Liver (tissue), 9 donors: ENCODE measurements around the gene HS6ST3. TPM values are rescaled to one million over a fixed set of nuclear protein-coding genes. Genes with fewer than 3 reads are reported as not detected.

Experiments used
- DNase-seq: peaks from one replicate; pipeline ENCODE4 v3.0.0-alpha.2; 2017; ENCODE audit warnings: low spot score
- H3K27ac ChIP-seq, 2 donors: one replicate each; pipeline ENCODE4 v1.7.0; 2013; ENCODE audit warnings: inconsistent platforms in 2 of 2, low read length in 2 of 2, control low read depth in 1 of 2, low read depth in 1 of 2, mild to moderate bottlenecking in 1 of 2
- H3K27me3 ChIP-seq, 4 donors: one replicate each; pipeline versions ENCODE4 v1.6.1 to v1.7.0; 2013; ENCODE audit warnings: low read length in 3 of 4, inconsistent platforms in 1 of 4, mild to moderate bottlenecking in 1 of 4, moderate library complexity in 1 of 4; ENCODE audit not compliant: control insufficient read depth in 4 of 4, insufficient read depth in 4 of 4
- H3K36me3 ChIP-seq, 4 donors: one replicate each; pipeline versions ENCODE4 v1.6.1 to v1.7.0; 2013; ENCODE audit warnings: low read length in 3 of 4, mild to moderate bottlenecking in 3 of 4, low read depth in 1 of 4, moderate library complexity in 1 of 4; ENCODE audit not compliant: control insufficient read depth in 4 of 4, insufficient read depth in 3 of 4
- H3K4me1 ChIP-seq, 4 donors: one replicate each; pipeline versions ENCODE4 v1.6.1 to v1.7.0; 2013; ENCODE audit warnings: low read length in 3 of 4, mild to moderate bottlenecking in 3 of 4, moderate library complexity in 1 of 4; ENCODE audit not compliant: control insufficient read depth in 4 of 4, insufficient read depth in 4 of 4
- H3K4me3 ChIP-seq, 3 donors: one replicate each; pipeline versions ENCODE4 v1.6.1 to v1.7.0; 2013; ENCODE audit warnings: low read length in 3 of 3, control low read depth in 1 of 3, low read depth in 1 of 3, mild to moderate bottlenecking in 1 of 3
- H3K9ac ChIP-seq, 2 donors: one replicate each; pipeline ENCODE4 v1.7.0; 2013; ENCODE audit warnings: low read length in 2 of 2, mild to moderate bottlenecking in 2 of 2, moderate library complexity in 2 of 2, control low read depth in 1 of 2, low read depth in 1 of 2
- H3K9me3 ChIP-seq, 4 donors: one replicate each; pipeline versions ENCODE4 v1.6.1 to v1.7.0; 2013; ENCODE audit warnings: low read length in 3 of 4; ENCODE audit not compliant: control insufficient read depth in 4 of 4
- EGR1 ChIP-seq, 2 donors: IDR thresholded peaks; 2 replicates each; pipeline ENCODE4 v1.6.1; 2016 to 2018; ENCODE audit warnings: antibody characterized with exemption in 2 of 2, low read depth in 2 of 2
- FOXA1 ChIP-seq: IDR thresholded peaks from 2 replicates; pipeline ENCODE4 v1.6.1; 2016; ENCODE audit warnings: antibody characterized with exemption
- FOXA2 ChIP-seq: IDR thresholded peaks from 2 replicates; pipeline ENCODE4 v1.6.1; 2016; ENCODE audit warnings: antibody characterized with exemption
- GABPA ChIP-seq, 2 donors: IDR thresholded peaks in 1 of 2; conservative IDR thresholded peaks in 1 of 2; 2 replicates each; pipeline ENCODE4 v1.6.1; 2016; ENCODE audit warnings: antibody characterized with exemption in 2 of 2, mild to moderate bottlenecking in 1 of 2, moderate library complexity in 1 of 2
- HNF4A ChIP-seq, 2 donors: conservative IDR thresholded peaks; 2 replicates each; pipeline ENCODE4 v1.6.1; 2016; ENCODE audit warnings: antibody characterized with exemption in 2 of 2, mild to moderate bottlenecking in 2 of 2
- HNF4G ChIP-seq: IDR thresholded peaks from 2 replicates; pipeline ENCODE4 v1.6.1; 2016; ENCODE audit warnings: antibody characterized with exemption
- JUND ChIP-seq, 2 donors: IDR thresholded peaks; 2 replicates each; pipeline ENCODE4 v1.6.1; 2016; ENCODE audit warnings: antibody characterized with exemption in 2 of 2
- NR2F2 ChIP-seq: IDR thresholded peaks from 2 replicates; pipeline ENCODE4 v1.6.1; 2016; ENCODE audit warnings: antibody characterized with exemption
- RAD21 ChIP-seq, 2 donors: IDR thresholded peaks; 2 replicates each; pipeline ENCODE4 v1.6.1; 2016; ENCODE audit warnings: antibody characterized with exemption in 2 of 2, mild to moderate bottlenecking in 2 of 2
- REST ChIP-seq: IDR thresholded peaks from 2 replicates; pipeline ENCODE4 v1.6.1; 2016; ENCODE audit warnings: antibody characterized with exemption, mild to moderate bottlenecking
- RXRA ChIP-seq, 2 donors: IDR thresholded peaks; 2 replicates each; pipeline ENCODE4 v1.6.1; 2017 to 2018; ENCODE audit warnings: antibody characterized with exemption in 2 of 2, mild to moderate bottlenecking in 1 of 2
- SP1 ChIP-seq: IDR thresholded peaks from 2 replicates; pipeline ENCODE4 v1.6.1; 2018; ENCODE audit warnings: antibody characterized with exemption, mild to moderate bottlenecking
- TAF1 ChIP-seq: conservative IDR thresholded peaks from 2 replicates; pipeline ENCODE4 v1.6.1; 2016; ENCODE audit warnings: antibody characterized with exemption, mild to moderate bottlenecking
- YY1 ChIP-seq: IDR thresholded peaks from 2 replicates; pipeline ENCODE4 v1.6.1; 2016; ENCODE audit warnings: antibody characterized with exemption, mild to moderate bottlenecking
- WGBS: extraction: QIAGEN DNeasy Blood & Tissue Kit; methylation state at CpG from one replicate; pipeline ENCODE4 v1.1.7; 2013; 5-methylcytosine and 5-hydroxymethylcytosine counted together
- polyA plus RNA-seq, 2 donors: library from polyadenylated mRNA; stranded (reverse) in 1 of 2; unstranded in 1 of 2; fragments of 200-250 nt in 1 of 2; fragments of >200 nt in 1 of 2; fragmentation: Nextera tagmentation in 1 of 2; extraction: Ambion mirVana in 1 of 2; gene quantifications; one replicate each; pipeline versions ENCODE4 v1.2.1 to v1.2.3, GENCODE V29; 2013 to 2015
- total RNA-seq, 2 donors: library from RNA; depleted of rRNA; stranded (reverse); fragments of >200 nt; gene quantifications; one replicate each; pipeline ENCODE4 v1.2.3, GENCODE V29; 2014
- TF ChIP-seq, protein P1 (sequence below): IDR thresholded peaks from 2 replicates; pipeline ENCODE4 v1.6.1; 2016; ENCODE audit warnings: antibody characterized with exemption
- TF ChIP-seq, protein P2 (sequence below): fragments of 150-350 bp; IDR thresholded peaks from 2 replicates; pipeline ENCODE4 v1.5.1; 2017; ENCODE audit warnings: improper control_type of control experiment, low read depth, low read length; ENCODE audit not compliant: missing input control
- TF ChIP-seq, protein P3 (sequence below): IDR thresholded peaks from 2 replicates; pipeline ENCODE4 v1.6.1; 2016; ENCODE audit warnings: antibody characterized with exemption
- TF ChIP-seq, protein P4 (sequence below): IDR thresholded peaks from 2 replicates; pipeline ENCODE4 v1.6.1; 2016; ENCODE audit warnings: antibody characterized with exemption
- donor health status: healthy.
- donor health status: healthy.
- donor health status: healthy.
- donor health status: healthy.
- donor health status: healthy.

The HS6ST3 gene
- total and polyA plus RNA-seq, 4 donors = under 0.01 TPM; not detected in 3

- Histone ChIP-seq H3K4me3 (no peak overlapping the region), H3K36me3 (no peaks in the 10 kb centered on the region), H3K27me3 (peaks cover 0 to 7% (median 0%) of the 10 kb centered on the region in 4 donors), H3K9ac (no peak overlapping the region), H3K27ac (no peak overlapping the region), H3K4me1 (no peaks in the 10 kb centered on the region), H3K9me3 (no peaks in the 10 kb centered on the region)
- 60% methylated on average over 3 of the region's 3 CpGs for WGBS
- DNase-seq = no peak
- TF ChIP-seq, protein P1, sequence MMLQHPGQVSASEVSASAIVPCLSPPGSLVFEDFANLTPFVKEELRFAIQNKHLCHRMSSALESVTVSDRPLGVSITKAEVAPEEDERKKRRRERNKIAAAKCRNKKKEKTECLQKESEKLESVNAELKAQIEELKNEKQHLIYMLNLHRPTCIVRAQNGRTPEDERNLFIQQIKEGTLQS = no peak
- TF ChIP-seq YY1 (no peak), HNF4G (no peak), EGR1 (IDR thresholded peaks at IDR 0.05; ENCODE audit: low read depth in 2 of 2) (no peak), NR2F2 (no peak), HNF4A (conservative IDR thresholded peaks at IDR 0.05) (no peak), GABPA (IDR thresholded peaks at IDR 0.05 in 1 of 2, conservative IDR thresholded peaks at IDR 0.05 in 1 of 2) (no peak), RAD21 (IDR thresholded peaks at IDR 0.05) (no peak)
- TF ChIP-seq, protein P2, sequence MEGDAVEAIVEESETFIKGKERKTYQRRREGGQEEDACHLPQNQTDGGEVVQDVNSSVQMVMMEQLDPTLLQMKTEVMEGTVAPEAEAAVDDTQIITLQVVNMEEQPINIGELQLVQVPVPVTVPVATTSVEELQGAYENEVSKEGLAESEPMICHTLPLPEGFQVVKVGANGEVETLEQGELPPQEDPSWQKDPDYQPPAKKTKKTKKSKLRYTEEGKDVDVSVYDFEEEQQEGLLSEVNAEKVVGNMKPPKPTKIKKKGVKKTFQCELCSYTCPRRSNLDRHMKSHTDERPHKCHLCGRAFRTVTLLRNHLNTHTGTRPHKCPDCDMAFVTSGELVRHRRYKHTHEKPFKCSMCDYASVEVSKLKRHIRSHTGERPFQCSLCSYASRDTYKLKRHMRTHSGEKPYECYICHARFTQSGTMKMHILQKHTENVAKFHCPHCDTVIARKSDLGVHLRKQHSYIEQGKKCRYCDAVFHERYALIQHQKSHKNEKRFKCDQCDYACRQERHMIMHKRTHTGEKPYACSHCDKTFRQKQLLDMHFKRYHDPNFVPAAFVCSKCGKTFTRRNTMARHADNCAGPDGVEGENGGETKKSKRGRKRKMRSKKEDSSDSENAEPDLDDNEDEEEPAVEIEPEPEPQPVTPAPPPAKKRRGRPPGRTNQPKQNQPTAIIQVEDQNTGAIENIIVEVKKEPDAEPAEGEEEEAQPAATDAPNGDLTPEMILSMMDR = no peak
- TF ChIP-seq, protein P3, sequence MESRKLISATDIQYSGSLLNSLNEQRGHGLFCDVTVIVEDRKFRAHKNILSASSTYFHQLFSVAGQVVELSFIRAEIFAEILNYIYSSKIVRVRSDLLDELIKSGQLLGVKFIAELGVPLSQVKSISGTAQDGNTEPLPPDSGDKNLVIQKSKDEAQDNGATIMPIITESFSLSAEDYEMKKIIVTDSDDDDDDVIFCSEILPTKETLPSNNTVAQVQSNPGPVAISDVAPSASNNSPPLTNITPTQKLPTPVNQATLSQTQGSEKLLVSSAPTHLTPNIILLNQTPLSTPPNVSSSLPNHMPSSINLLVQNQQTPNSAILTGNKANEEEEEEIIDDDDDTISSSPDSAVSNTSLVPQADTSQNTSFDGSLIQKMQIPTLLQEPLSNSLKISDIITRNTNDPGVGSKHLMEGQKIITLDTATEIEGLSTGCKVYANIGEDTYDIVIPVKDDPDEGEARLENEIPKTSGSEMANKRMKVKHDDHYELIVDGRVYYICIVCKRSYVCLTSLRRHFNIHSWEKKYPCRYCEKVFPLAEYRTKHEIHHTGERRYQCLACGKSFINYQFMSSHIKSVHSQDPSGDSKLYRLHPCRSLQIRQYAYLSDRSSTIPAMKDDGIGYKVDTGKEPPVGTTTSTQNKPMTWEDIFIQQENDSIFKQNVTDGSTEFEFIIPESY = no peak
Measured at GRCh38 chr13:96792188-96792587, 702.3 kb downstream of the HS6ST3 start.

- 67% methylated on average over 8 of the region's 8 CpGs for WGBS
- TF ChIP-seq, protein P4, sequence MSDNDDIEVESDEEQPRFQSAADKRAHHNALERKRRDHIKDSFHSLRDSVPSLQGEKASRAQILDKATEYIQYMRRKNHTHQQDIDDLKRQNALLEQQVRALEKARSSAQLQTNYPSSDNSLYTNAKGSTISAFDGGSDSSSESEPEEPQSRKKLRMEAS = no peak
- TF ChIP-seq REST (no peak), TAF1 (no peak), RXRA (IDR thresholded peaks at IDR 0.05) (no peak), RAD21 (IDR thresholded peaks at IDR 0.05) (no peak), EGR1 (IDR thresholded peaks at IDR 0.05; ENCODE audit: low read depth in 2 of 2) (no peak), HNF4G (no peak), FOXA2 (no peak), NR2F2 (no peak), FOXA1 (no peak), JUND (IDR thresholded peaks at IDR 0.05) (no peak), YY1 (no peak), HNF4A (conservative IDR thresholded peaks at IDR 0.05) (no peak), GABPA (IDR thresholded peaks at IDR 0.05 in 1 of 2, conservative IDR thresholded peaks at IDR 0.05 in 1 of 2) (no peak), SP1 (no peak)
- TF ChIP-seq, protein P2 = no peak
- TF ChIP-seq, protein P1 = no peak
- TF ChIP-seq, protein P3 = no peak
- Histone ChIP-seq H3K9ac (no peak overlapping the region), H3K36me3 (no peaks in the 10 kb centered on the region), H3K27ac (no peak overlapping the region), H3K9me3 (no peaks in the 10 kb centered on the region), H3K4me1 (no peaks in the 10 kb centered on the region), H3K4me3 (no peak overlapping the region), H3K27me3 (peaks cover 0 to 7% (median 0%) of the 10 kb centered on the region in 4 donors)
- DNase-seq = no peak
Measured at GRCh38 chr13:96792736-96793403, 703.0 kb downstream of the HS6ST3 start.
